Sigmoid colon (tissue), 4 donors: ENCODE results near the gene LRRC74A.
A peak's percentile ranks its signal among the peaks of the same experiment; 100 is the strongest.

Experiments used
- EP300 ChIP-seq, 4 donors: sonication (generic); formaldehyde crosslinking; IDR thresholded peaks; one replicate each; pipeline ENCODE4 v1.6.1; 2017; ENCODE audit warnings: antibody characterized with exemption in 4 of 4
- POLR2A ChIP-seq, 2 donors: fragments of 450-650 bp; IDR thresholded peaks; one replicate each; pipeline ENCODE4 v1.6.1; 2016; ENCODE audit warnings: antibody characterized with exemption in 2 of 2, mild to moderate bottlenecking in 2 of 2, moderate library complexity in 2 of 2
- POLR2AphosphoS5 ChIP-seq, 4 donors: sonication (generic); formaldehyde crosslinking; IDR thresholded peaks; one replicate each; pipeline ENCODE4 v1.6.1; 2017; ENCODE audit warnings: antibody characterized with exemption in 4 of 4
- TF ChIP-seq, protein P1 (sequence below), 4 experiments: fragments of 450-650 bp in 3 of 4; fragments of 200-600 bp in 1 of 4; IDR thresholded peaks; one replicate each; pipeline ENCODE4 v1.5.1; 2016 to 2019; ENCODE audit warnings: antibody characterized with exemption in 4 of 4, mild to moderate bottlenecking in 3 of 4, moderate library complexity in 2 of 4

- TF ChIP-seq, protein P1, sequence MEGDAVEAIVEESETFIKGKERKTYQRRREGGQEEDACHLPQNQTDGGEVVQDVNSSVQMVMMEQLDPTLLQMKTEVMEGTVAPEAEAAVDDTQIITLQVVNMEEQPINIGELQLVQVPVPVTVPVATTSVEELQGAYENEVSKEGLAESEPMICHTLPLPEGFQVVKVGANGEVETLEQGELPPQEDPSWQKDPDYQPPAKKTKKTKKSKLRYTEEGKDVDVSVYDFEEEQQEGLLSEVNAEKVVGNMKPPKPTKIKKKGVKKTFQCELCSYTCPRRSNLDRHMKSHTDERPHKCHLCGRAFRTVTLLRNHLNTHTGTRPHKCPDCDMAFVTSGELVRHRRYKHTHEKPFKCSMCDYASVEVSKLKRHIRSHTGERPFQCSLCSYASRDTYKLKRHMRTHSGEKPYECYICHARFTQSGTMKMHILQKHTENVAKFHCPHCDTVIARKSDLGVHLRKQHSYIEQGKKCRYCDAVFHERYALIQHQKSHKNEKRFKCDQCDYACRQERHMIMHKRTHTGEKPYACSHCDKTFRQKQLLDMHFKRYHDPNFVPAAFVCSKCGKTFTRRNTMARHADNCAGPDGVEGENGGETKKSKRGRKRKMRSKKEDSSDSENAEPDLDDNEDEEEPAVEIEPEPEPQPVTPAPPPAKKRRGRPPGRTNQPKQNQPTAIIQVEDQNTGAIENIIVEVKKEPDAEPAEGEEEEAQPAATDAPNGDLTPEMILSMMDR (IDR thresholded peaks at IDR 0.05): no peak
- TF ChIP-seq POLR2AphosphoS5 (IDR thresholded peaks at IDR 0.05) (peak in 2 of 4 donors; percentile 19 to 65), EP300 (IDR thresholded peaks at IDR 0.05) (no peak), POLR2A (IDR thresholded peaks at IDR 0.05) (no peak)
These were observed 18.0 kb downstream of the LRRC74A start for GRCh38 chr14:76844223-76844622.
